ENCODE data around the gene AKAP11. TPM values are rescaled to one million over a fixed set of nuclear protein-coding genes. Genes with fewer than 3 reads are reported as not detected.
A peak's percentile ranks its signal among the peaks of the same experiment; 100 is the strongest.

Gene AKAP11
- total RNA-seq, 1 experiment from 2014 or later = 24.1 TPM

GRCh38 chr13:42280537-42280936, 8.6 kb downstream of the AKAP11 start:
- TF ChIP-seq EZH2 (IDR thresholded peaks at IDR 0.05; ENCODE audit: borderline replicate concordance, low read depth, low read length, poor library complexity, severe bottlenecking) = no peak
- TF ChIP-seq CTCF (conservative IDR thresholded peaks at IDR 0.05; ENCODE audit: low read depth, low read length) = no peak
- CTCF ChIA-PET = no interaction called here
- no TSS peak for BruUV-seq (replicated peaks)
- Histone ChIP-seq H3K4me1 (ENCODE audit: insufficient read depth, low read length, poor library complexity, severe bottlenecking) (peaks cover 15% of the 10 kb centered on the region), H3K36me3 (ENCODE audit: insufficient read depth, low read length, poor library complexity, severe bottlenecking) (no peaks in the 10 kb centered on the region), H3K9me3 (ENCODE audit: low read depth, low read length, poor library complexity, severe bottlenecking) (no peaks in the 10 kb centered on the region), H3K4me3 (ENCODE audit: low read depth, low read length, poor library complexity, severe bottlenecking) (no peak overlapping the region), H3K27me3 (replicated peaks; ENCODE audit: insufficient read depth, low read depth, low read length, poor library complexity) (no peaks in the 10 kb centered on the region), H3K27ac (ENCODE audit: low read depth, low read length, poor library complexity, severe bottlenecking) (no peak overlapping the region)
- POLR2A ChIA-PET (ENCODE audit: low non-redundant PET) = no interaction called here
- DNase-seq (ENCODE audit: low spot score) = peak; percentile 29
- intact Hi-C loops (cut with micrococcal nuclease; ENCODE audit: unreplicated experiment) = no loop called here

GRCh38 chr13:42283574-42283973, 11.6 kb downstream of the AKAP11 start:
- TF ChIP-seq EZH2 (IDR thresholded peaks at IDR 0.05; ENCODE audit: borderline replicate concordance, low read depth, low read length, poor library complexity, severe bottlenecking) = no peak
- no peak for TF ChIP-seq CTCF (conservative IDR thresholded peaks at IDR 0.05; ENCODE audit: low read depth, low read length)
- Histone ChIP-seq H3K27me3 (replicated peaks; ENCODE audit: insufficient read depth, low read depth, low read length, poor library complexity) (no peaks in the 10 kb centered on the region), H3K4me3 (ENCODE audit: low read depth, low read length, poor library complexity, severe bottlenecking) (no peak overlapping the region), H3K36me3 (ENCODE audit: insufficient read depth, low read length, poor library complexity, severe bottlenecking) (peaks cover 9% of the 10 kb centered on the region), H3K27ac (ENCODE audit: low read depth, low read length, poor library complexity, severe bottlenecking) (no peak overlapping the region), H3K4me1 (ENCODE audit: insufficient read depth, low read length, poor library complexity, severe bottlenecking) (peaks cover 10% of the 10 kb centered on the region), H3K9me3 (ENCODE audit: low read depth, low read length, poor library complexity, severe bottlenecking) (no peaks in the 10 kb centered on the region)
- no TSS peak for BruUV-seq (replicated peaks)
- DNase-seq (ENCODE audit: low spot score) = no peak
- ChIA-PET CTCF (no interaction called here), POLR2A (ENCODE audit: low non-redundant PET) (no interaction called here)
- intact Hi-C loops (cut with micrococcal nuclease; ENCODE audit: unreplicated experiment) = no loop called here

- H3K27ac ChIP-seq (ENCODE audit: low read depth, low read length, poor library complexity, severe bottlenecking) = no peak overlapping the region
- H3K36me3 ChIP-seq (ENCODE audit: insufficient read depth, low read length, poor library complexity, severe bottlenecking) = peaks cover 14% of the 10 kb centered on the region
- peaks cover 10% of the 10 kb centered on the region for H3K4me1 ChIP-seq (ENCODE audit: insufficient read depth, low read length, poor library complexity, severe bottlenecking)
- CTCF ChIA-PET = no interaction called here
- POLR2A ChIA-PET (ENCODE audit: low non-redundant PET) = no interaction called here
- H3K9me3 ChIP-seq (ENCODE audit: low read depth, low read length, poor library complexity, severe bottlenecking) = no peaks in the 10 kb centered on the region
- no peak overlapping the region for H3K4me3 ChIP-seq (ENCODE audit: low read depth, low read length, poor library complexity, severe bottlenecking)
- DNase-seq (ENCODE audit: low spot score) = no peak
- TF ChIP-seq EZH2 (IDR thresholded peaks at IDR 0.05; ENCODE audit: borderline replicate concordance, low read depth, low read length, poor library complexity, severe bottlenecking) = no peak
- TF ChIP-seq CTCF (conservative IDR thresholded peaks at IDR 0.05; ENCODE audit: low read depth, low read length) = no peak
- H3K27me3 ChIP-seq (replicated peaks; ENCODE audit: insufficient read depth, low read depth, low read length, poor library complexity) = no peaks in the 10 kb centered on the region
- BruUV-seq (replicated peaks) = no TSS peak
- intact Hi-C loops (cut with micrococcal nuclease; ENCODE audit: unreplicated experiment) = no loop called here
Measured at GRCh38 chr13:42284068-42284467, 12.1 kb downstream of the AKAP11 start.
